ENCODE results near the gene ANKZF1.

Gene ANKZF1

DNA sequence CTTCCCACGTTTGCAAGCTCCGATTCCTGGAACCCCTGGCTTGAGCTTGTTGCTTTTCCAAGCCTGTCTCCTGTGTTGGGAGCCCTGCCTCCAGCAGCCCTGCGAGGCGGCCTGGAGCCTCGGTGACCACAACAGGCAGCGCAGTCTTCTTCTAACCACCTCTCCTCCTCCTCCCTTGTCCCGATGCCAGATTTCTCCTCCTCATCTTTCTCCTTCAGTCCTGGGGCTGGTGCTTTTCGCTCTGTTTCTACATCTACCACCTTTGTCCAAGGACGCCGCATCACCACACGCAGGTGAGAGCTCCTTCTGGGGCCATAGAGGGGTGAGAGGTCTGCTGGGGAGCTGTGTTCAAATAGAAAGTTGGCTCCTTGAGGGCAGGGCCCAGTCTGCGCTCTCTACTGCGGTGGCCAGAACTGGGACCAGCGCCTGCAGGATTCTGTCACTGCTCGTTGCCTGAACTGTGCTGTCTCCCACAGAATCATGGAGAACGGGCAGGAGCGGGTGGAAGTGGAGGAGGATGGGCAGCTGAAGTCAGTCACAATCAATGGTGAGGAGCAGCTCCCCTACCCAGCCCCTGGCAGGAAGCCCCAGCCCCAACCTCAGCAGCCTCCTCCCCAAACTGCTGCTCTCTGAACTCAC lies 53.5 kb downstream of the ANKZF1 start:
- DNase-seq = no peak

DNA sequence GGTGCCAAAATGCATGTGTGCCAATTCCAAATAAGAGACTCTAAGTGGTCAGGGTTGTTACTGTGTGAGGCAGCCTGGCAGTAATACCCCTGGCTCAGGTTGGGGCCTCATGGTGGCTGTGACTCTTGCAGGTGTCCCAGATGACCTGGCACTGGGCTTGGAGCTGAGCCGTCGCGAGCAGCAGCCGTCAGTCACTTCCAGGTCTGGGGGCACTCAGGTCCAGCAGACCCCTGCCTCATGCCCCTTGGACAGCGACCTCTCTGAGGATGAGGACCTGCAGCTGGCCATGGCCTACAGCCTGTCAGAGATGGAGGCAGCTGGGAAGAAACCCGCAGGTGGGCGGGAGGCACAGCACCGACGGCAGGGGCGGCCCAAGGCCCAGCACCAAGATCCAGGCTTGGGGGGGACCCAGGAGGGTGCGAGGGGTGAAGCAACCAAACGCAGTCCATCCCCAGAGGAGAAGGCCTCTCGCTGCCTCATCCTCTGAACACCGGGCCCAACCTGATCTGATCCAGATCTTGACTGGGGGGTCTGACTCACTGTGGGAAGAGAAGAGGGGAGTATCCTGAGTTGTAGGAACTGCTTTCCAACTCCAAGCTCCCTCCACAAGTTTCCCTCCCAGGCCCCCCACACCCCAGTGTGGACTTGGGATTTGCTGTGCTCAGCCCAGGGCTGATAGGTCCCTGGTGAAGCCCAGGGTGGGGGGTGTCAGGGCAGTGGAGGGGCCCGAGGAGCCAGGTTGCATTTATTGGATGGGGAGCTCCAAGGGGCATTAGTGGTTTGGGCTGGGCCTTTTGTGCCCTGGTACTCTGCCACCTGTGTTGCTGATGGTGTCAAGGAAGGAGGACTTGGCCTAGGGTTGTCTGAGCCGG lies 55.1 kb downstream of the ANKZF1 start:
- DNase-seq = no peak

DNA sequence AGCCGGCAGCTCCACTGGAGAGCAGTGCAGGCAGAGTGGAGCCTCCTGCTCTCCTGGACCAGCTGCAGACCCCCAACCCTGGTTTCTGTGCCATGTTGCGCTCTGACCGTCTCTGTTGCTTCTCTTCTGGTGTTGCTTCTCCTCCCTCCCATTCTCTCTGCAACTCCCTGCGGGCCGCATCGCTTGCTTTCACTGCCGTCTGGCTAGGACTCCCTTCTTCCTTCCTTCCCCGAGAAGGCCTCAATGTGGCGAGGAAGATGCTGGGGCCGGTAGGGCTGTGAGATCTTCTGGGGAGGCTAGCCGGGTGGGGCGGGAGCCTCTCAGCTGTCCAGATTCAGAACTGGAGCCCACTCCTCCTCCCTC lies 55.7 kb downstream of the ANKZF1 start:
- no peak for DNase-seq

DNA sequence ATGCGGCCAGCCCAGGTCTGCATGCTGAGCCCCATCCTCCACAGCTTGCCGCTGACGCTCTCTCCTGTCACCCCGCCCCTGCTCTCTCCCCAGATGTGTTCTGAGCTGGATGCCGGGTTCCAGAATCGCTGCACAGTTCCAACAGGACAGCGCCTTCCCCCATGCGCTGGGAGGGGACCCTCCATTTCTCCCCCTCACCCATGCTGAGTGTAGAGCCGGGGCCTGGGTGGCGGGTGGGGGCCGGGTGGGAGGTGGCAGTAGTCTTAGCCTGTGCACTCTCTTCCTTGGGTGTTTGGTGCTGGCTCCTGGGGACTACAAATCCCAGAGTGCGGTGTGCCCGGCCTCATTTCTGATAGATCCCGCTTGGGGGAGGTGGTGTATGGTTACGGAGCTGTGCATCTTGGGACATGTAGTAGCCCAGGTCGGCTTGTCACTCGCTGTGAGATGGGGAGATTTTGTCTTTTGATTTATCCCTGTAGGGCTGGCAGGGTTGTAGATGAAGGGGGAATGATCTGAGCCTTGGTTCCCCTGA lies 56.4 kb downstream of the ANKZF1 start:
- DNase-seq = no peak

Data from activated CD4-positive, alpha-beta T cell treated with anti-CD3 and anti-CD28 coated beads for 4 hours (primary cell).